GM18870 (cell line): ENCODE measurements around the gene FER.

Experiments
- ATAC-seq: cut with Tn5 transposase; IDR thresholded peaks from one replicate; pipeline ENCODE4 v1.9.1; 2021; ENCODE audit warnings: moderate library complexity; ENCODE audit not compliant: unreplicated experiment

Gene FER

GRCh38 chr5:109170629-109171350, 423.1 kb downstream of the FER start:
- no peak for ATAC-seq

- peak; percentile 81 for ATAC-seq
Observed at GRCh38 chr5:109171437-109172073, 423.9 kb downstream of the FER start.

- no peak for ATAC-seq
Observed at GRCh38 chr5:109173036-109173794, 425.5 kb downstream of the FER start.

- ATAC-seq, result no peak
Observed at GRCh38 chr5:109177227-109177626, 429.5 kb downstream of the FER start.

GRCh38 chr5:109177782-109178181, 430.1 kb downstream of the FER start:
- ATAC-seq, result no peak

- ATAC-seq, result no peak
Observed at GRCh38 chr5:109180668-109181067, 433.0 kb downstream of the FER start.

- no peak for ATAC-seq
Observed at GRCh38 chr5:109186759-109187158, 439.1 kb downstream of the FER start.

GRCh38 chr5:109191153-109191558, 443.5 kb downstream of the FER start:
- ATAC-seq, result peak; percentile 86

- ATAC-seq, result no peak
Observed at GRCh38 chr5:109192027-109192426, 444.3 kb downstream of the FER start.

GRCh38 chr5:109192555-109193281, 445.0 kb downstream of the FER start:
- ATAC-seq, result no peak

- ATAC-seq, result no peak
Observed at GRCh38 chr5:109195667-109196066, 448.0 kb downstream of the FER start.

- no peak for ATAC-seq
Observed at GRCh38 chr5:109196087-109196822, 448.6 kb downstream of the FER start.

GRCh38 chr5:109196823-109197160, 449.1 kb downstream of the FER start:
- no peak for ATAC-seq

GRCh38 chr5:109199289-109199688, 451.6 kb downstream of the FER start:
- no peak for ATAC-seq

- ATAC-seq, result no peak
Observed at GRCh38 chr5:109199799-109200620, 452.3 kb downstream of the FER start.

- no peak for ATAC-seq
Observed at GRCh38 chr5:109215040-109215439, 467.3 kb downstream of the FER start.

GRCh38 chr5:109218818-109219217, 471.1 kb downstream of the FER start:
- ATAC-seq, result no peak

- ATAC-seq, result no peak
Observed at GRCh38 chr5:109223531-109223930, 475.8 kb downstream of the FER start.

- no peak for ATAC-seq
Observed at GRCh38 chr5:109224276-109224882, 476.7 kb downstream of the FER start.
